NCI-H82 treated with DMSO at 0.1 percent for 48 hours (cell line): Measurements from ENCODE around the gene PHF19.

ENCODE experiments used
- DNase-seq: peaks from one replicate; lab custom pipeline; 2025; ENCODE audit not compliant: unreplicated experiment; lab: John Stamatoyannopoulos, UW

PHF19 gene

GRCh38 chr9:120874226-120875194, 2.5 kb downstream of the PHF19 start:
- DNase-seq = no peak

GRCh38 chr9:120873512-120873911, 3.5 kb downstream of the PHF19 start:
- no peak for DNase-seq

GRCh38 chr9:120872791-120873502, 4.0 kb downstream of the PHF19 start:
- DNase-seq = no peak

GRCh38 chr9:120870206-120870605, 6.8 kb downstream of the PHF19 start:
- DNase-seq = no peak

- DNase-seq = no peak
Observed at GRCh38 chr9:120869726-120870125, 7.3 kb downstream of the PHF19 start.

- DNase-seq = no peak
Observed at GRCh38 chr9:120869360-120869687, 7.7 kb downstream of the PHF19 start.

GRCh38 chr9:120868676-120869359, 8.2 kb downstream of the PHF19 start:
- DNase-seq = no peak

- DNase-seq = no peak
Observed at GRCh38 chr9:120868339-120868675, 8.7 kb downstream of the PHF19 start.

- no peak for DNase-seq
Observed at GRCh38 chr9:120867676-120868338, 9.2 kb downstream of the PHF19 start.

GRCh38 chr9:120866651-120867050, 10.3 kb downstream of the PHF19 start:
- DNase-seq = no peak

- DNase-seq = no peak
Observed at GRCh38 chr9:120865809-120866208, 11.2 kb downstream of the PHF19 start.

GRCh38 chr9:120865176-120865575, 11.8 kb downstream of the PHF19 start:
- no peak for DNase-seq

GRCh38 chr9:120864719-120865118, 12.3 kb downstream of the PHF19 start:
- DNase-seq = no peak

GRCh38 chr9:120863833-120864232, 13.2 kb downstream of the PHF19 start:
- DNase-seq = no peak

GRCh38 chr9:120862452-120862851, 14.5 kb downstream of the PHF19 start:
- no peak for DNase-seq

- no peak for DNase-seq
Observed at GRCh38 chr9:120861935-120862334, 15.1 kb downstream of the PHF19 start.

- DNase-seq = no peak
Observed at GRCh38 chr9:120860083-120860482, 16.9 kb downstream of the PHF19 start.

- no peak for DNase-seq
Observed at GRCh38 chr9:120859361-120859760, 17.6 kb downstream of the PHF19 start.

- DNase-seq = no peak
Observed at GRCh38 chr9:120857902-120858301, 19.1 kb downstream of the PHF19 start.

GRCh38 chr9:120857481-120857880, 19.5 kb downstream of the PHF19 start:
- DNase-seq = no peak

- no peak for DNase-seq
Observed at GRCh38 chr9:120856700-120857099, 20.3 kb downstream of the PHF19 start.
